HG02970 (cell line): Measurements from ENCODE around the gene SHISA7.

Experiments used
- ATAC-seq: cut with Tn5 transposase; IDR thresholded peaks from one replicate; pipeline ENCODE4 v1.9.1; 2021; ENCODE audit warnings: mild to moderate bottlenecking, moderate library complexity, moderate number of reproducible peaks; ENCODE audit not compliant: unreplicated experiment, low FRiP score

Gene SHISA7

GRCh38 chr19:55443045-55443823 is at the start of gene SHISA7:
Gene SHISA7 (minus strand): TSS chr19:55443300. CDS start chr19:55442863, 437 bp downstream.
- ATAC-seq, result no peak

DNA sequence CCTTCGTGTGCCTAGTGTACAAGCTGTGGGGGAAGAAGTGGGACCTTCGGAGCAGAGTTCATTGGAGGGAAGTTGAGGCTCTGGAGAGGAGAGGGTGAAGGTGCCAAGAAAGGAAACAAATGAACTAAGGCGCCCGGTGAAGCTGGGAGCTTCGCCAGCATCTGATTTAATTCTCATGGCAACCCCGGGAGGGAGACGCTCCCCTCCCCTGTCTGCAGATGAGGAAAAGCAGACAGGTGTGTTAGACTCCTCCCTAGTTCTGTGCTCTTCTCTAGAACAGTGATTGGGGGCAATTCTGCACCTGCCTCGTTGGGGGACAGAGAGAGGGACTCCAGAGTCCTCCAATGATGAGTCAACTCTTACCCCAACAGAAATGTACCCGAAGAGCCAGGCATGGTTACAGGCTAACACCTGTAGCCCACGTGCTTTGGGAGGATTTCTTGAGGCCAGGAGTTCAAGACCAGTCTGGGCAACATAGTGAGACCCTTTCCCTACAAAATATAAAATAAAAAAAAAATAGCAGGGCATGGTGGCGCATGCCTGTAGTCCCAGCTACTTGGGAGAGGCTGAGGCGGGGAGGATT is 49.4 kb upstream of the SHISA7 start:
- ATAC-seq, result no peak

DNA sequence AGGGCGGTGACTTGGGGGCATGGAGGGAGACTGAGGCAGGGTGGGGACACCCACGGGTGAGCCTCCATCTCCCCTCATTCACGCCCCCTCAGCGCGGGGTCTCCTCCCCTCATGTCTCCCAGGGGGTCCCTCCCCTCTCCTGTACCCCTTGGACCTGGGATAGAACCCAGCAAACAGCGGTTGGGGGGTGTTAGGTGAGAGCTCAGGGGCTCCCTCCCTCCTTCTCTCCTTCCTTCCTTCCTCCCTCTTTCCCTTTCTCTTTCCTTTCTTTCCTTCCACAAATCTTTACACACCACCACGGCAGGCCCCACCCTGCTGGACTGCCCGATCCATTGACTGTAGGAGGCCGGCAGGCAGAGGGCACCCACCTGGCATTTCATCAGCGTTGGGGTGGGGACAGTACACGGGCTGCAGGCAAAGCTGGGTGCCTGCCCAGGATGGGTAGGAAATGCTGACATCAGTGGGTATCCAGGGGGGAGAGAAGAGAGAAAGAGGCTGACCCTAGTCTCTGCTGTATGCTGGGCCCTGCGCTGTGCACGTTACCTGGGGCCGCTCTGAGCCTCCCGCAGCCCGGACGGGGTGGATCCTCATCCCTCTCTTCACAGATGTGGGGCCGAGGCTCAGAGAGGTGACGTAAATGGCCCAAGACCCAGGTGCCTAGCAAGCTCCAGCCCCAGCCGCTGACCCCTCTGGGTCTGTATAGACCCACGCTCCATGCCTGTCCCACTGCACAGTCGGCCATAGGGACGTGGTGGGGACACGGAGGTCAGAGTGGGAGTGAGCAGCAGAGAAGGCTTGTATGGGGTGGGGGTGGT is 48.7 kb upstream of the SHISA7 start:
- ATAC-seq, result no peak

GRCh38 chr19:55490478-55491432 is 47.7 kb upstream of the SHISA7 start:
- ATAC-seq, result no peak

GRCh38 chr19:55489711-55490477 is 46.8 kb upstream of the SHISA7 start:
- no peak for ATAC-seq

- no peak for ATAC-seq
Measured at GRCh38 chr19:55488986-55489710, 46.0 kb upstream of the SHISA7 start.

GRCh38 chr19:55487924-55488687 is 45.0 kb upstream of the SHISA7 start, which contains the start of gene SSC5D:
Gene SSC5D (plus strand): TSS chr19:55488436. CDS start chr19:55488590, 154 bp downstream.
- no peak for ATAC-seq

GRCh38 chr19:55486971-55487923 is 44.1 kb upstream of the SHISA7 start:
- no peak for ATAC-seq

DNA sequence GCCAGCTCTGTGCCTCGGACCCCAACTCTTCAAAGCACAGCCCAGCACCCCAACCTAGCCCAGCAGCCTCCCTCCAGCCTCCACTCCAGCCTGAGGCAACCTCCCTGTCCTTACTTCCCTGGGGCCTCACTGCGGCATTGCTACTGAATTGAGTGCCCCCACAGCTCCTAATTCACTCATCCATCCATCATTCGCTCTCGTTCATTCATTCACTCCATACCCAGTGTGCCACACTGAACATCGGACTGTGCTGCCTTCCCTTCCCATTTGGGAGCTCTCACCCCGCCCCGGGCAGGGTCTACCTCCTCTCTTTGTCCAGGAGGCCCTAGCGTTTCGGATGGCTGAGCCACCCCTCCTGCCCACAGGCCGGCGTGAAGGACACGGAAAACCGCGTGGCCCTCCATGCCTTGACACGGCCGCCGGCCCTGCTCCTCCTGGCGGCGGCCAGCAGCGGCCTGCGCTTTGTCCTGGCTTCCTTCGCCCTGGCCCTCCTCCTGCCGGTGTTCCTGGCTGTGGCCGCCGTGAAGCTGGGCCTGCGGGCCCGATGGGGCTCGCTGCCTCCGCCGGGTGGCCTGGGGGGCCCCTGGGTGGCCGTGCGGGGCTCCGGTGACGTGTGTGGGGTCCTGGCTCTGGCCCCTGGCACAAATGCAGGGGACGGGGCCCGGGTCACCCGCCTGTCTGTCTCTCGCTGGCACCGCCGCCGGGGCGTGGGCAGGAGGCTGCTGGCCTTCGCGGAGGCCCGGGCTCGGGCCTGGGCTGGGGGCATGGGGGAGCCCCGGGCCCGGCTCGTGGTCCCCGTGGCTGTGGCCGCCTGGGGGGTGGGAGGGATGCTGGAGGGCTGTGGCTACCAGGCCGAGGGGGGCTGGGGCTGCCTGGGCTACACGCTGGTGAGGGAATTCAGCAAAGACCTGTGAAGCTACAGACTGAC is 43.2 kb upstream of the SHISA7 start:
- no peak for ATAC-seq

DNA sequence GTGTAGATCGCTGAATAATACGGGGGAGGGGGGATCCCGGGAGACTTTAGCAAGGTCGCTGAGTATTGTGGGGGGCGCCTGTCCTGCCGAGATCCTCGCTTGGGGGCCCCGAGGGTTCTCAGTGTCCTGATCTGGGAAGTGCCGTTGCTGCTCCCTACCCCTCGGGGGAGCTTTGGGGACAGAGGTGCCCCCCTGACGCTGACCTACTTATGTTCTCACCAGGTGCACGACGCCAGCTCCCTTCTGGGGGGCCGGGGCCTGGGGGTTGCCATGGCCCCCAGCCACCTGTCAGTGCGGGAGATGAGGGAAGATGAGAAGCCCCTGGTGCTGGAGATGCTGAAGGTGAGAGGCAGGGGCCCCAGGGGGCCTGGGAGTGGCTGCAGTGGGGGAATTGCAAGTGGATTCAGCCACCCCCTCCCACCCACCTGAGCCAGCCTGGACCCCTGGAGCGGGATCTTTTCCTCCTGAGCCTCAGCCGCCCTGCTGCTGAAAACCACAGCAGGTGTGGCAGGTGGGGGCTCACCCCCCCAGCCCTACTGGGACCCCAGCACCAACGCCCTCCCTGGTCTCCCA is 42.4 kb upstream of the SHISA7 start:
- no peak for ATAC-seq

GRCh38 chr19:55484593-55485438 is 41.7 kb upstream of the SHISA7 start, which contains the start of gene NAT14:
Gene NAT14 (plus strand): TSS chr19:55485188. CDS start chr19:55485709, 521 bp downstream.
- no peak for ATAC-seq

- ATAC-seq, result no peak
Measured at GRCh38 chr19:55483706-55484592, 40.8 kb upstream of the SHISA7 start.

GRCh38 chr19:55482967-55483705 is 40.0 kb upstream of the SHISA7 start:
- ATAC-seq, result no peak
